ENCODE results near the gene OR10J5. TPM values are rescaled to one million over a fixed set of nuclear protein-coding genes. Genes with fewer than 3 reads are reported as not detected.

The OR10J5 gene
- not detected for total RNA-seq

- Histone ChIP-seq H3K4me3 (no peak within 1 kb of the TSS), H3K27me3 (no peaks in the 10 kb centered on the region), H3K9me3 (no peaks in the 10 kb centered on the region), H3K4me1 (no peaks in the 10 kb centered on the region), H3K36me3 (no peaks in the 10 kb centered on the region), H3K27ac (no peak within 1 kb of the TSS)
- TF ChIP-seq, protein P1, sequence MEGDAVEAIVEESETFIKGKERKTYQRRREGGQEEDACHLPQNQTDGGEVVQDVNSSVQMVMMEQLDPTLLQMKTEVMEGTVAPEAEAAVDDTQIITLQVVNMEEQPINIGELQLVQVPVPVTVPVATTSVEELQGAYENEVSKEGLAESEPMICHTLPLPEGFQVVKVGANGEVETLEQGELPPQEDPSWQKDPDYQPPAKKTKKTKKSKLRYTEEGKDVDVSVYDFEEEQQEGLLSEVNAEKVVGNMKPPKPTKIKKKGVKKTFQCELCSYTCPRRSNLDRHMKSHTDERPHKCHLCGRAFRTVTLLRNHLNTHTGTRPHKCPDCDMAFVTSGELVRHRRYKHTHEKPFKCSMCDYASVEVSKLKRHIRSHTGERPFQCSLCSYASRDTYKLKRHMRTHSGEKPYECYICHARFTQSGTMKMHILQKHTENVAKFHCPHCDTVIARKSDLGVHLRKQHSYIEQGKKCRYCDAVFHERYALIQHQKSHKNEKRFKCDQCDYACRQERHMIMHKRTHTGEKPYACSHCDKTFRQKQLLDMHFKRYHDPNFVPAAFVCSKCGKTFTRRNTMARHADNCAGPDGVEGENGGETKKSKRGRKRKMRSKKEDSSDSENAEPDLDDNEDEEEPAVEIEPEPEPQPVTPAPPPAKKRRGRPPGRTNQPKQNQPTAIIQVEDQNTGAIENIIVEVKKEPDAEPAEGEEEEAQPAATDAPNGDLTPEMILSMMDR (IDR thresholded peaks at IDR 0.05) = no peak
- TF ChIP-seq POLR2AphosphoS5 (IDR thresholded peaks at IDR 0.05) = no peak
- TF ChIP-seq POLR2A (IDR thresholded peaks at IDR 0.05) = no peak
- no peak for DNase-seq (ENCODE audit: low spot score in 2 of 2)
- intact Hi-C loops (cut with DNase I; ENCODE audit: low total_unique reads) = no loop called here
These were observed at the start of gene OR10J5 for GRCh38 chr1:159535907-159536306. OR10J5 (minus strand) TSS chr1:159536007; CDS start chr1:159536007, 0 bp downstream.

GRCh38 chr1:159584536-159584935 lies 48.7 kb upstream of the OR10J5 start:
- no peak overlapping the region for H3K4me3 ChIP-seq
- H3K9me3 ChIP-seq = no peaks in the 10 kb centered on the region
- H3K27me3 ChIP-seq = no peaks in the 10 kb centered on the region
- H3K4me1 ChIP-seq = no peaks in the 10 kb centered on the region
- intact Hi-C loops (cut with DNase I; ENCODE audit: low total_unique reads) = no loop called here
- TF ChIP-seq POLR2A (IDR thresholded peaks at IDR 0.05) = no peak
- TF ChIP-seq, protein P1 (IDR thresholded peaks at IDR 0.05) = no peak
- TF ChIP-seq POLR2AphosphoS5 (IDR thresholded peaks at IDR 0.05) = no peak
- no peaks in the 10 kb centered on the region for H3K36me3 ChIP-seq
- no peak for DNase-seq (ENCODE audit: low spot score in 2 of 2)
- H3K27ac ChIP-seq = no peak overlapping the region

DNA sequence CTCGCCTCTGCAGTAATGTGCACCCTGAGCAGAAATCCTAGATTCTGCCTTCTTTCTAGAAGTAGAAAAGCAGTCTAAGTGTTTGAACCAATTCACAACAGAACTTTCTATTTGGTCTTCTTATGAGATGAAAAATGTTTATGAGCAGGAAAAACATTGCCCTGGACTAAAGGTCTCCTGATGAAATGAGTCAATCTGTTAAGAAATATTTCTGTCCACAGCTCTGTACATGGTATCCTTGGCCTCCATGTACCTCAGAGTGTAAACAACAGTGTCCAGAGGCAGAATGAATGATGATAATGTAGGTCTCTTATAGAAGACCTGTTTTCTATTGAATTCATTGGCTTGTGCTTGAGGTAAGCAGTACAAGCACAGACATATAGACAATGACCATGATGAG lies 45.6 kb upstream of the OR10J5 start:
- Histone ChIP-seq H3K4me1 (no peaks in the 10 kb centered on the region), H3K4me3 (no peak overlapping the region), H3K9me3 (no peaks in the 10 kb centered on the region), H3K36me3 (no peaks in the 10 kb centered on the region), H3K27me3 (no peaks in the 10 kb centered on the region), H3K27ac (no peak overlapping the region)
- intact Hi-C loops (cut with DNase I; ENCODE audit: low total_unique reads) = no loop called here
- TF ChIP-seq POLR2AphosphoS5 (IDR thresholded peaks at IDR 0.05) (no peak), POLR2A (IDR thresholded peaks at IDR 0.05) (no peak)
- TF ChIP-seq, protein P1 (IDR thresholded peaks at IDR 0.05) = no peak
- DNase-seq (ENCODE audit: low spot score in 2 of 2) = no peak

GRCh38 chr1:159580340-159580739 lies 44.5 kb upstream of the OR10J5 start:
- no peak overlapping the region for H3K27ac ChIP-seq
- no peaks in the 10 kb centered on the region for H3K36me3 ChIP-seq
- TF ChIP-seq POLR2AphosphoS5 (IDR thresholded peaks at IDR 0.05) (no peak), POLR2A (IDR thresholded peaks at IDR 0.05) (no peak)
- TF ChIP-seq, protein P1 (IDR thresholded peaks at IDR 0.05) = no peak
- H3K9me3 ChIP-seq = no peaks in the 10 kb centered on the region
- H3K4me1 ChIP-seq = no peaks in the 10 kb centered on the region
- intact Hi-C loops (cut with DNase I; ENCODE audit: low total_unique reads) = no loop called here
- no peak overlapping the region for H3K4me3 ChIP-seq
- H3K27me3 ChIP-seq = no peaks in the 10 kb centered on the region
- DNase-seq (ENCODE audit: low spot score in 2 of 2) = no peak

- Histone ChIP-seq H3K27me3 (no peaks in the 10 kb centered on the region), H3K4me3 (no peak overlapping the region), H3K4me1 (no peaks in the 10 kb centered on the region), H3K27ac (no peak overlapping the region), H3K36me3 (no peaks in the 10 kb centered on the region), H3K9me3 (peaks cover 0 to 2% of the 10 kb centered on the region in 2 donors)
- TF ChIP-seq POLR2A (IDR thresholded peaks at IDR 0.05) (no peak), POLR2AphosphoS5 (IDR thresholded peaks at IDR 0.05) (no peak)
- TF ChIP-seq, protein P1 (IDR thresholded peaks at IDR 0.05) = no peak
- intact Hi-C loops (cut with DNase I; ENCODE audit: low total_unique reads) = no loop called here
- no peak for DNase-seq (ENCODE audit: low spot score in 2 of 2)
These were observed 41.6 kb upstream of the OR10J5 start for GRCh38 chr1:159577446-159577845.

Measured in breast epithelium (tissue), 4 donors.